Astrocyte (in vitro differentiated cells and primary cell): Measurements from ENCODE around the gene VRK1. TPM values are rescaled to one million over a fixed set of nuclear protein-coding genes. Genes with fewer than 3 reads are reported as not detected.

ENCODE experiments used
- DNase-seq: peaks from one replicate; pipeline ENCODE4 v3.0.0-alpha.2; 2010; ENCODE audit warnings: low read depth
- FAIRE-seq: peaks from 2 replicates; lab custom pipeline; 2011; peaks lifted over from hg19 to GRCh38; lab: Jason Lieb, UNC
- H2AFZ ChIP-seq: 2 replicates; pipeline ENCODE4 v1.6.0; 2012; ENCODE audit warnings: low read depth, low read length, inconsistent platforms
- H3K27ac ChIP-seq: 2 replicates; pipeline ENCODE4 v1.5.1; 2011; ENCODE audit warnings: low read depth, low read length, inconsistent platforms
- H3K27me3 ChIP-seq: 2 replicates; pipeline ENCODE4 v1.6.0; 2011; ENCODE audit warnings: low read length, inconsistent platforms; ENCODE audit not compliant: insufficient read depth
- H3K36me3 ChIP-seq: 2 replicates; pipeline ENCODE4 v1.5.1; 2011; ENCODE audit warnings: low read length, inconsistent platforms; ENCODE audit not compliant: insufficient read depth
- H3K4me1 ChIP-seq: 2 replicates; pipeline ENCODE4 v1.5.1; 2011; ENCODE audit warnings: low read length, inconsistent platforms; ENCODE audit not compliant: insufficient read depth
- H3K4me2 ChIP-seq: 2 replicates; pipeline ENCODE4 v1.6.0; 2012; ENCODE audit warnings: low read length, inconsistent platforms
- H3K4me3 ChIP-seq: 2 replicates; pipeline ENCODE4 v1.5.1; 2011; ENCODE audit warnings: low read depth, mild to moderate bottlenecking, low read length, inconsistent platforms; ENCODE audit not compliant: insufficient read depth
- H3K79me2 ChIP-seq: 2 replicates; pipeline ENCODE4 v1.6.0; 2012; ENCODE audit warnings: mild to moderate bottlenecking, low read length, inconsistent platforms; ENCODE audit not compliant: insufficient read depth
- H3K9ac ChIP-seq: 2 replicates; pipeline ENCODE4 v1.6.0; 2012; ENCODE audit warnings: mild to moderate bottlenecking, low read length, inconsistent platforms
- H3K9me3 ChIP-seq: 2 replicates; pipeline ENCODE4 v1.5.1; 2012; ENCODE audit warnings: low read depth, mild to moderate bottlenecking, low read length, inconsistent platforms; ENCODE audit not compliant: insufficient read depth
- H4K20me1 ChIP-seq: 2 replicates; pipeline ENCODE4 v1.6.0; 2012; ENCODE audit warnings: low read length, inconsistent platforms; ENCODE audit not compliant: insufficient read depth
- H3K27ac Mint-ChIP-seq: one replicate; pipeline ENCODE4 v1.8.0; 2021; ENCODE audit warnings: mild to moderate bottlenecking, mixed read lengths; ENCODE audit not compliant: unreplicated experiment
- H3K27me3 Mint-ChIP-seq: one replicate; pipeline ENCODE4 v1.8.0; 2021; ENCODE audit warnings: low read depth, mixed read lengths; ENCODE audit not compliant: unreplicated experiment
- H3K36me3 Mint-ChIP-seq: one replicate; pipeline ENCODE4 v1.8.0; 2021; ENCODE audit warnings: low read depth, mixed read lengths; ENCODE audit not compliant: unreplicated experiment
- H3K4me1 Mint-ChIP-seq: one replicate; pipeline ENCODE4 v1.8.0; 2021; ENCODE audit warnings: low read depth, mixed read lengths; ENCODE audit not compliant: unreplicated experiment
- H3K4me3 Mint-ChIP-seq: one replicate; pipeline ENCODE4 v1.8.0; 2021; ENCODE audit warnings: mild to moderate bottlenecking, moderate library complexity, mixed read lengths; ENCODE audit not compliant: unreplicated experiment
- H3K9me3 Mint-ChIP-seq: one replicate; pipeline ENCODE4 v1.8.0; 2021; ENCODE audit warnings: mild to moderate bottlenecking, mixed read lengths; ENCODE audit not compliant: unreplicated experiment
- EZH2 ChIP-seq: IDR thresholded peaks from 2 replicates; pipeline ENCODE4 v1.6.1; 2012; ENCODE audit warnings: mild to moderate bottlenecking, low read length, inconsistent platforms; ENCODE audit not compliant: insufficient read depth
- total RNA-seq: library from RNA; stranded (reverse); gene quantifications from 2 replicates; pipeline ENCODE4 v1.2.1, GENCODE V29; 2021
- TF ChIP-seq, protein P1 (sequence below): IDR thresholded peaks from 2 replicates; pipeline ENCODE4 v1.5.1; 2011; ENCODE audit warnings: low read depth, mild to moderate bottlenecking, inconsistent platforms, low read length, moderate library complexity; ENCODE audit not compliant: insufficient read depth

The VRK1 gene
- total RNA-seq, 1 donor from 2014 or later = 11.6 TPM

DNA sequence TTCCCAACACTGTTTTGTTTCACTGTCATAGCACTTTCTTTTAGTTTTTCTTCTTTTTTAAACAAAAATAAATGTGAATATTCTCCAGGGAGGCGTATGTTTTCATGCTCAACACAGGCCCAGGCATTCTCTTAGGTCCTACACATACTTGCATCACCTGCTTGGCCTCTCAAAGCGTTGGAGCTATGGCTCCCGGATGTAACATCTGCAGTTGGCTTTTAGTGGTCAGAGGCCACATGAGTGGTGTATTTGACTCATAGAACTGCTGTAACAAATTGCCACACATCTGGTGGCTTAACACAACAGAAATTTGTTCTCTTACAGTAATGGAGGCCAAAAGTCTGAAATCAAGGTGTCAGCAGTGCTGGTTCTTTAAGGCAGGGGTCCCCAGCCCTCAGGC lies 44.6 kb upstream of the VRK1 start:
- FAIRE-seq (no peak), DNase-seq (no peak)

DNA sequence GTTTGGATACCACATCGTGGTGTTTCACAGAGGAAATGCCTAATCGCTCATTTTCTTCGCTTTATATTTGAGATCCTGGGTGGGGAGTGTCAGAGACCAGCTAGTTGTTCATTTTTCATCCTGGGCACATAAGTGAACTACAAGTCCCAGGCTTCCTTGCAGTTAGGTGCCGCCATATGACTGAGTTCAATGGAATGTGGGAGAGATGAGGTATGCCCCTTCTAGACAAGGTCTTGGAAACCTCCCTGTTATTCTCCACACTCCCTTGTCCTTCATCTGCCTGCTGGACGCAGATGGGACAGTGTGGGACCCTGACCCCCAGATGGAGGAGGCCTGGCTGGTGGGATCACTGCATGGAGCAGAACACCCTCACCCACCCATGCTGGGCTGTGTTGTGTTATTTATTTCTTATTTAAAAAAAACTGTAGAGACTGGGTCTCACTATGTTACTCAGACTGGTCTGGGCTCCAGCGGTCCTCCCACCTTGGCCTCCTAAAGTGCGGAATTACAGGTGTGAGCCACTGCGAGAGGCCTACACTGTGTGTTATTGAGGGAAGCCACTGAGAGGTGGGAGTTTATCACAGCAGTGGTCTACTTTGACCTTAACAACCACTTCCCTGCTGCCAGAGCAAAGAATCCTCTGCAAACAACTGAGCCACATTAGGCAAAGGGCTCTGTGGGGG lies 42.9 kb upstream of the VRK1 start:
- peaks cover 4% of the 10 kb centered on the region for H3K27me3 Mint-ChIP-seq
- no peak overlapping the region for H3K4me3 Mint-ChIP-seq
- Histone ChIP-seq H3K27me3 (no peaks in the 10 kb centered on the region), H3K36me3 (no peaks in the 10 kb centered on the region), H3K9ac (no peak overlapping the region), H3K4me2 (no peak overlapping the region), H4K20me1 (no peaks in the 10 kb centered on the region), H3K27ac (no peak overlapping the region), H3K4me1 (no peaks in the 10 kb centered on the region), H3K4me3 (no peak overlapping the region), H3K9me3 (no peaks in the 10 kb centered on the region), H2AFZ (no peak overlapping the region), H3K79me2 (no peaks in the 10 kb centered on the region)
- no peak overlapping the region for H3K27ac Mint-ChIP-seq
- DNase-seq = peak; percentile 6
- no peaks in the 10 kb centered on the region for H3K9me3 Mint-ChIP-seq
- FAIRE-seq = no peak
- TF ChIP-seq EZH2 = no peak
- TF ChIP-seq, protein P1, sequence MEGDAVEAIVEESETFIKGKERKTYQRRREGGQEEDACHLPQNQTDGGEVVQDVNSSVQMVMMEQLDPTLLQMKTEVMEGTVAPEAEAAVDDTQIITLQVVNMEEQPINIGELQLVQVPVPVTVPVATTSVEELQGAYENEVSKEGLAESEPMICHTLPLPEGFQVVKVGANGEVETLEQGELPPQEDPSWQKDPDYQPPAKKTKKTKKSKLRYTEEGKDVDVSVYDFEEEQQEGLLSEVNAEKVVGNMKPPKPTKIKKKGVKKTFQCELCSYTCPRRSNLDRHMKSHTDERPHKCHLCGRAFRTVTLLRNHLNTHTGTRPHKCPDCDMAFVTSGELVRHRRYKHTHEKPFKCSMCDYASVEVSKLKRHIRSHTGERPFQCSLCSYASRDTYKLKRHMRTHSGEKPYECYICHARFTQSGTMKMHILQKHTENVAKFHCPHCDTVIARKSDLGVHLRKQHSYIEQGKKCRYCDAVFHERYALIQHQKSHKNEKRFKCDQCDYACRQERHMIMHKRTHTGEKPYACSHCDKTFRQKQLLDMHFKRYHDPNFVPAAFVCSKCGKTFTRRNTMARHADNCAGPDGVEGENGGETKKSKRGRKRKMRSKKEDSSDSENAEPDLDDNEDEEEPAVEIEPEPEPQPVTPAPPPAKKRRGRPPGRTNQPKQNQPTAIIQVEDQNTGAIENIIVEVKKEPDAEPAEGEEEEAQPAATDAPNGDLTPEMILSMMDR = no peak
- no peaks in the 10 kb centered on the region for H3K4me1 Mint-ChIP-seq
- H3K36me3 Mint-ChIP-seq = no peaks in the 10 kb centered on the region

More for the DNA sequence above, 44.6 kb upstream of the VRK1 start:
- Histone ChIP-seq H2AFZ (no peak overlapping the region), H3K9ac (no peak overlapping the region), H3K4me1 (no peaks in the 10 kb centered on the region), H3K27ac (no peak overlapping the region), H3K9me3 (no peaks in the 10 kb centered on the region), H3K79me2 (no peaks in the 10 kb centered on the region), H3K4me3 (no peak overlapping the region), H3K36me3 (no peaks in the 10 kb centered on the region), H3K27me3 (peaks cover 4% of the 10 kb centered on the region), H4K20me1 (no peaks in the 10 kb centered on the region), H3K4me2 (no peak overlapping the region)
- Mint-ChIP-seq H3K9me3 (no peaks in the 10 kb centered on the region), H3K4me3 (no peak overlapping the region), H3K4me1 (no peaks in the 10 kb centered on the region), H3K36me3 (no peaks in the 10 kb centered on the region), H3K27ac (no peak overlapping the region), H3K27me3 (peaks cover 7% of the 10 kb centered on the region)
- TF ChIP-seq, protein P1 = no peak
- TF ChIP-seq EZH2 = no peak

DNA sequence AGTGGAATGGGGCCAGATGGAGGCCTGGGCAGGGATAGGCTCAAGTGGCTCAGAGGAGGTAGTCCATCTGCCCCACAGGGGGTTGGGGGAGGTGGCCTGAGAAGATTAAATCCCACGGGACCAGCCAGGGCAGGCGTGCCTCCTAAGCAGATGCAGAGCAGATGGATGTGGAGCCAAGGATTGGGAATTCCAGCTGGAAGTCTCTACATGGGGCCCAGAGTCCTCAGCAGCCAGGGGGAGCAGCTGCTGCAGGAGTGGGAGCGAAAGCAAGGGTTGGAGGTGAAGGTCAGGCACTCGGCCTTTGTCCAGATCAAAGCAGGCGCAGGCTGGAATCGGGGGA lies 42.4 kb upstream of the VRK1 start:
- no peak for FAIRE-seq
- H3K4me1 Mint-ChIP-seq = no peaks in the 10 kb centered on the region

More for the DNA sequence above, 42.4 kb upstream of the VRK1 start:
- H3K27ac Mint-ChIP-seq = no peak overlapping the region
- Histone ChIP-seq H3K4me2 (no peak overlapping the region), H3K4me3 (no peak overlapping the region), H3K79me2 (no peaks in the 10 kb centered on the region), H4K20me1 (no peaks in the 10 kb centered on the region), H3K27ac (no peak overlapping the region), H3K4me1 (no peaks in the 10 kb centered on the region), H3K27me3 (no peaks in the 10 kb centered on the region), H2AFZ (no peak overlapping the region), H3K36me3 (no peaks in the 10 kb centered on the region), H3K9ac (no peak overlapping the region), H3K9me3 (no peaks in the 10 kb centered on the region)
- H3K4me3 Mint-ChIP-seq = no peak overlapping the region
- H3K9me3 Mint-ChIP-seq = no peaks in the 10 kb centered on the region
- TF ChIP-seq, protein P1 = no peak
- TF ChIP-seq EZH2 = no peak
- H3K27me3 Mint-ChIP-seq = peaks cover 4% of the 10 kb centered on the region
- DNase-seq = no peak
- no peaks in the 10 kb centered on the region for H3K36me3 Mint-ChIP-seq
